GM23338 (cell line): ENCODE results near the gene ADAMTS1. TPM values are rescaled to one million over a fixed set of nuclear protein-coding genes. Genes with fewer than 3 reads are reported as not detected.

Source experiments
- ATAC-seq: fragments of 200-7000 bp; cut with Tn5 transposase; 3 replicates; pipeline ENCODE4 v1.9.1; 2020
- DNase-seq: peaks from one replicate; pipeline ENCODE4 v3.0.0-alpha.2; 2015; ENCODE audit warnings: low spot score
- H2AFZ ChIP-seq: fragments of 200-600 bp; sonication (generic); 2 replicates; pipeline ENCODE4 v1.8.0; 2016; ENCODE audit warnings: antibody characterized with exemption, mild to moderate bottlenecking, moderate library complexity
- H3F3A ChIP-seq: fragments of 200-600 bp; sonication (generic); replicated peaks from 2 replicates; pipeline ENCODE4 v1.8.0; 2017; ENCODE audit warnings: antibody characterized with exemption, mixed run types, low read depth
- H3K27ac ChIP-seq: fragments of 200-600 bp; sonication (generic); 2 replicates; pipeline ENCODE4 v1.6.1; 2016; ENCODE audit warnings: low read depth
- H3K27me3 ChIP-seq: fragments of 200-600 bp; sonication (generic); 2 replicates; pipeline ENCODE4 v1.8.0; 2016; ENCODE audit warnings: mild to moderate bottlenecking, mixed run types, moderate library complexity; ENCODE audit not compliant: insufficient read depth
- H3K36me3 ChIP-seq: fragments of 200-600 bp; sonication (generic); 2 replicates; pipeline ENCODE4 v1.8.0; 2016; ENCODE audit warnings: mild to moderate bottlenecking; ENCODE audit not compliant: insufficient read depth
- H3K4me1 ChIP-seq: fragments of 200-600 bp; sonication (generic); 2 replicates; pipeline ENCODE4 v1.8.0; 2016; ENCODE audit warnings: mild to moderate bottlenecking, moderate library complexity; ENCODE audit not compliant: insufficient read depth
- H3K4me2 ChIP-seq: fragments of 200-600 bp; sonication (generic); 2 replicates; pipeline ENCODE4 v1.7.1; 2017; ENCODE audit warnings: mixed run types
- H3K4me3 ChIP-seq: fragments of 200-600 bp; sonication (generic); 2 replicates; pipeline ENCODE4 v1.6.1; 2016; ENCODE audit warnings: mixed run types
- H3K79me2 ChIP-seq: fragments of 200-600 bp; sonication (generic); replicated peaks from 2 replicates; pipeline ENCODE4 v1.8.0; 2017; ENCODE audit warnings: mild to moderate bottlenecking; ENCODE audit not compliant: insufficient read depth
- H3K9me2 ChIP-seq: fragments of 200-600 bp; sonication (generic); 2 replicates; pipeline ENCODE4 v1.8.0; 2017; ENCODE audit not compliant: insufficient read depth
- H4K20me1 ChIP-seq: fragments of 200-600 bp; sonication (generic); replicated peaks from 2 replicates; pipeline ENCODE4 v1.8.0; 2017; ENCODE audit warnings: mild to moderate bottlenecking; ENCODE audit not compliant: insufficient read depth
- H3K27ac Mint-ChIP-seq: 2 replicates; pipeline ENCODE4 v1.8.0; 2020; ENCODE audit warnings: inconsistent platforms, mild to moderate bottlenecking, moderate library complexity, mixed read lengths
- H3K27me3 Mint-ChIP-seq: 3 replicates; pipeline ENCODE4 v1.8.0; 2022; ENCODE audit warnings: low read depth, mild to moderate bottlenecking, moderate library complexity, mixed read lengths, inconsistent platforms; ENCODE audit not compliant: insufficient read depth, poor library complexity
- H3K36me3 Mint-ChIP-seq: 3 replicates; pipeline ENCODE4 v1.8.0; 2021; ENCODE audit warnings: low read depth, mild to moderate bottlenecking, inconsistent platforms, moderate library complexity, mixed read lengths
- H3K4me1 Mint-ChIP-seq: 3 replicates; pipeline ENCODE4 v1.8.0; 2020; ENCODE audit warnings: mild to moderate bottlenecking, inconsistent platforms, mixed read lengths
- H3K4me3 Mint-ChIP-seq: 3 replicates; pipeline ENCODE4 v1.8.0; 2021; ENCODE audit warnings: moderate library complexity, mild to moderate bottlenecking, inconsistent platforms, mixed read lengths
- H3K9me3 Mint-ChIP-seq: 3 replicates; pipeline ENCODE4 v1.8.0; 2020; ENCODE audit warnings: moderate library complexity, mild to moderate bottlenecking, inconsistent platforms, mixed read lengths
- CREB1 ChIP-seq: fragments of 250-450 bp; sonication (Bioruptor Pico); IDR thresholded peaks from 2 replicates; pipeline ENCODE4 v1.5.0; 2020; ENCODE audit warnings: low read depth, mild to moderate bottlenecking, moderate library complexity
- EZH2 ChIP-seq: fragments of 200-600 bp; sonication (generic); IDR thresholded peaks from one replicate; pipeline ENCODE4 v1.8.0; 2017; ENCODE audit warnings: antibody characterized with exemption, mild to moderate bottlenecking, low read depth; ENCODE audit not compliant: unreplicated experiment
- EZH2phosphoT487 ChIP-seq: fragments of 200-600 bp; sonication (generic); IDR thresholded peaks from one replicate; pipeline ENCODE4 v1.8.1; 2018; ENCODE audit warnings: antibody characterized with exemption; ENCODE audit not compliant: unreplicated experiment
- JUNB ChIP-seq: IDR thresholded peaks from one replicate; pipeline ENCODE4 v1.6.1; 2016; ENCODE audit warnings: antibody characterized with exemption; ENCODE audit not compliant: unreplicated experiment
- NANOG ChIP-seq: IDR thresholded peaks from 2 replicates; pipeline ENCODE4 v1.6.1; 2016; ENCODE audit warnings: antibody characterized with exemption, borderline replicate concordance
- POLR2AphosphoS5 ChIP-seq: IDR thresholded peaks from 2 replicates; pipeline ENCODE4 v1.6.1; 2016; ENCODE audit warnings: antibody characterized with exemption, low read depth
- ZNF114 ChIP-seq: fragments of 250-450 bp; sonication (Bioruptor Pico); IDR thresholded peaks from 2 replicates; pipeline ENCODE4 v1.5.0; 2020; ENCODE audit warnings: mild to moderate bottlenecking, moderate library complexity
- ZNF331 ChIP-seq: fragments of 250-450 bp; sonication (Bioruptor Pico); IDR thresholded peaks from 2 replicates; pipeline ENCODE4 v1.5.0; 2020; ENCODE audit warnings: low read depth, mild to moderate bottlenecking, moderate library complexity
- polyA plus RNA-seq: library from polyadenylated mRNA; unstranded; fragments of >200 nt; fragmentation: Nextera tagmentation; extraction: Ambion mirVana; gene quantifications from 2 replicates; pipeline ENCODE4 v1.2.1, GENCODE V29; 2016
- total RNA-seq: library from RNA; depleted of rRNA; stranded (reverse); fragments of >200 nt; shearing (Covaris generic); gene quantifications from 2 replicates; pipeline ENCODE4 v1.2.3, GENCODE V29; 2014
- TF ChIP-seq, protein P1 (sequence below), 2 experiments: fragments of 200-600 bp in 1 of 2; sonication (generic) in 1 of 2; conservative IDR thresholded peaks; 2 replicates each; pipeline versions ENCODE4 v1.5.1 to v1.6.1; 2016 to 2017; ENCODE audit warnings: antibody characterized with exemption in 2 of 2, low read depth in 2 of 2, mild to moderate bottlenecking in 2 of 2, moderate library complexity in 1 of 2
- TF ChIP-seq, protein P2 (sequence below): IDR thresholded peaks from 2 replicates; pipeline ENCODE4 v1.6.1; 2016; ENCODE audit warnings: antibody characterized with exemption
- TF ChIP-seq, protein P3 (sequence below): IDR thresholded peaks from one replicate; pipeline ENCODE4 v1.6.1; 2018; ENCODE audit warnings: antibody characterized with exemption; ENCODE audit not compliant: unreplicated experiment

Gene ADAMTS1
- total and polyA plus RNA-seq, 2 experiments from 2014 or later = 6.1 to 15.4 TPM

DNA sequence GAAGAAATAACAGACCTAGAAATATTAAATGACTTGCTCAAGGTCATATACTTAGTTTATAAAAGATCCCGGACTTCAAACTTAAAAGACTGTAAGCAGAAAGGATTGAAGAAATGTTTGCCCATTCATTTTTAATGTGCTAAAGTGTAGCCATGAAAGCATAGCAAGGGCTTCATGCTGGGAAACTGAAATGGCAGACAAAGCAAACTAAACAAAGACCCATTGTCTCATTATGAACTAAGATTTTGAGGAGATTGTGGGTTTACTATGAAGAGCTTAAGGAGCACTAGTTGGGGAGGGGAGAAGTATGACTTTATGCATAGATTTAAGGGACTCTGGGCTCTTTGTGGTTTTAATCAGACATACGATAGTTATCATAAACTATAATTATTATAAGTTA lies 26.3 kb downstream of the ADAMTS1 start:
- no peaks in the 10 kb centered on the region for H3K36me3 Mint-ChIP-seq
- Histone ChIP-seq H3K4me2 (no peak overlapping the region), H4K20me1 (no peaks in the 10 kb centered on the region), H3K4me3 (no peak overlapping the region), H3K4me1 (peaks cover 12% of the 10 kb centered on the region; the same call in 1 of the 2 replicates), H3F3A (no peaks in the 10 kb centered on the region), H3K27ac (no peak overlapping the region), H3K36me3 (no peaks in the 10 kb centered on the region), H3K27me3 (no peaks in the 10 kb centered on the region), H3K9me2 (no peaks in the 10 kb centered on the region), H2AFZ (no peak overlapping the region), H3K79me2 (no peaks in the 10 kb centered on the region)
- TF ChIP-seq ZNF114 (no peak), POLR2AphosphoS5 (no peak), NANOG (no peak), EZH2 (no peak), EZH2phosphoT487 (no peak)
- TF ChIP-seq, protein P1, sequence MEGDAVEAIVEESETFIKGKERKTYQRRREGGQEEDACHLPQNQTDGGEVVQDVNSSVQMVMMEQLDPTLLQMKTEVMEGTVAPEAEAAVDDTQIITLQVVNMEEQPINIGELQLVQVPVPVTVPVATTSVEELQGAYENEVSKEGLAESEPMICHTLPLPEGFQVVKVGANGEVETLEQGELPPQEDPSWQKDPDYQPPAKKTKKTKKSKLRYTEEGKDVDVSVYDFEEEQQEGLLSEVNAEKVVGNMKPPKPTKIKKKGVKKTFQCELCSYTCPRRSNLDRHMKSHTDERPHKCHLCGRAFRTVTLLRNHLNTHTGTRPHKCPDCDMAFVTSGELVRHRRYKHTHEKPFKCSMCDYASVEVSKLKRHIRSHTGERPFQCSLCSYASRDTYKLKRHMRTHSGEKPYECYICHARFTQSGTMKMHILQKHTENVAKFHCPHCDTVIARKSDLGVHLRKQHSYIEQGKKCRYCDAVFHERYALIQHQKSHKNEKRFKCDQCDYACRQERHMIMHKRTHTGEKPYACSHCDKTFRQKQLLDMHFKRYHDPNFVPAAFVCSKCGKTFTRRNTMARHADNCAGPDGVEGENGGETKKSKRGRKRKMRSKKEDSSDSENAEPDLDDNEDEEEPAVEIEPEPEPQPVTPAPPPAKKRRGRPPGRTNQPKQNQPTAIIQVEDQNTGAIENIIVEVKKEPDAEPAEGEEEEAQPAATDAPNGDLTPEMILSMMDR (conservative IDR thresholded peaks at IDR 0.05; ENCODE audit: low read depth in 2 of 2) = no peak
- TF ChIP-seq, protein P2, sequence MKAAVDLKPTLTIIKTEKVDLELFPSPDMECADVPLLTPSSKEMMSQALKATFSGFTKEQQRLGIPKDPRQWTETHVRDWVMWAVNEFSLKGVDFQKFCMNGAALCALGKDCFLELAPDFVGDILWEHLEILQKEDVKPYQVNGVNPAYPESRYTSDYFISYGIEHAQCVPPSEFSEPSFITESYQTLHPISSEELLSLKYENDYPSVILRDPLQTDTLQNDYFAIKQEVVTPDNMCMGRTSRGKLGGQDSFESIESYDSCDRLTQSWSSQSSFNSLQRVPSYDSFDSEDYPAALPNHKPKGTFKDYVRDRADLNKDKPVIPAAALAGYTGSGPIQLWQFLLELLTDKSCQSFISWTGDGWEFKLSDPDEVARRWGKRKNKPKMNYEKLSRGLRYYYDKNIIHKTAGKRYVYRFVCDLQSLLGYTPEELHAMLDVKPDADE = no peak
- TF ChIP-seq, protein P3, sequence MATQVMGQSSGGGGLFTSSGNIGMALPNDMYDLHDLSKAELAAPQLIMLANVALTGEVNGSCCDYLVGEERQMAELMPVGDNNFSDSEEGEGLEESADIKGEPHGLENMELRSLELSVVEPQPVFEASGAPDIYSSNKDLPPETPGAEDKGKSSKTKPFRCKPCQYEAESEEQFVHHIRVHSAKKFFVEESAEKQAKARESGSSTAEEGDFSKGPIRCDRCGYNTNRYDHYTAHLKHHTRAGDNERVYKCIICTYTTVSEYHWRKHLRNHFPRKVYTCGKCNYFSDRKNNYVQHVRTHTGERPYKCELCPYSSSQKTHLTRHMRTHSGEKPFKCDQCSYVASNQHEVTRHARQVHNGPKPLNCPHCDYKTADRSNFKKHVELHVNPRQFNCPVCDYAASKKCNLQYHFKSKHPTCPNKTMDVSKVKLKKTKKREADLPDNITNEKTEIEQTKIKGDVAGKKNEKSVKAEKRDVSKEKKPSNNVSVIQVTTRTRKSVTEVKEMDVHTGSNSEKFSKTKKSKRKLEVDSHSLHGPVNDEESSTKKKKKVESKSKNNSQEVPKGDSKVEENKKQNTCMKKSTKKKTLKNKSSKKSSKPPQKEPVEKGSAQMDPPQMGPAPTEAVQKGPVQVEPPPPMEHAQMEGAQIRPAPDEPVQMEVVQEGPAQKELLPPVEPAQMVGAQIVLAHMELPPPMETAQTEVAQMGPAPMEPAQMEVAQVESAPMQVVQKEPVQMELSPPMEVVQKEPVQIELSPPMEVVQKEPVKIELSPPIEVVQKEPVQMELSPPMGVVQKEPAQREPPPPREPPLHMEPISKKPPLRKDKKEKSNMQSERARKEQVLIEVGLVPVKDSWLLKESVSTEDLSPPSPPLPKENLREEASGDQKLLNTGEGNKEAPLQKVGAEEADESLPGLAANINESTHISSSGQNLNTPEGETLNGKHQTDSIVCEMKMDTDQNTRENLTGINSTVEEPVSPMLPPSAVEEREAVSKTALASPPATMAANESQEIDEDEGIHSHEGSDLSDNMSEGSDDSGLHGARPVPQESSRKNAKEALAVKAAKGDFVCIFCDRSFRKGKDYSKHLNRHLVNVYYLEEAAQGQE = no peak
- H3K4me3 Mint-ChIP-seq = no peak overlapping the region
- peaks cover 8% of the 10 kb centered on the region for H3K4me1 Mint-ChIP-seq
- DNase-seq = no peak
- ATAC-seq = no peak
- H3K27me3 Mint-ChIP-seq = no peaks in the 10 kb centered on the region
- no peaks in the 10 kb centered on the region for H3K9me3 Mint-ChIP-seq
- H3K27ac Mint-ChIP-seq = no peak overlapping the region

DNA sequence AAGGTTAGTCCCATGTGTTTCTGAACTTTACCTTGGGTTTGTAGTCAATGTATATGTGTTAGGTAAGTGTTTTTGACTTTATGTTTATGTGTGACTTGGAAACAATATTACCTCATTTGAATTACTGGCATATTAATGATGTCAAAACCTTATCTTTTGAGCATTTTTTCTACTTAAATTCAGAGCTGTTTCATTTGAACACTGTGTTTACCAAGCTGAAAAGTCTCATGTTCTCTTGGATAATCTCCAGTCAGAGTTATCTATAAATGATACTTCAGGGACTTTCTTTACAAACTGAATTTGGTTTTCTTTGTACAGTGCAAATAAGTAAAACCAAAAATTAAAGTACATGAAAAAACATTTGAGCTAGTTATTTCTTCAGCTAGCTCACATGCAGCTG lies 30.0 kb downstream of the ADAMTS1 start:
- Histone ChIP-seq H3K9me2 (no peaks in the 10 kb centered on the region), H3K79me2 (no peaks in the 10 kb centered on the region), H3K27ac (no peak overlapping the region), H4K20me1 (no peaks in the 10 kb centered on the region), H3K36me3 (no peaks in the 10 kb centered on the region), H3K4me2 (no peak overlapping the region), H3F3A (no peaks in the 10 kb centered on the region), H2AFZ (no peak overlapping the region), H3K4me1 (peaks cover 12% of the 10 kb centered on the region; the same call in 1 of the 2 replicates), H3K27me3 (no peaks in the 10 kb centered on the region), H3K4me3 (no peak overlapping the region)
- no peaks in the 10 kb centered on the region for H3K36me3 Mint-ChIP-seq
- no peaks in the 10 kb centered on the region for H3K27me3 Mint-ChIP-seq
- no peak overlapping the region for H3K27ac Mint-ChIP-seq
- ATAC-seq (no peak), DNase-seq (no peak)
- peaks cover 8% of the 10 kb centered on the region for H3K4me1 Mint-ChIP-seq
- H3K9me3 Mint-ChIP-seq = no peaks in the 10 kb centered on the region
- no peak overlapping the region for H3K4me3 Mint-ChIP-seq
- TF ChIP-seq, protein P2 = no peak
- TF ChIP-seq ZNF114 (no peak), NANOG (no peak), EZH2phosphoT487 (no peak), CREB1 (CRISPR knock-in tag) (no peak), EZH2 (no peak), POLR2AphosphoS5 (no peak), JUNB (no peak), ZNF331 (CRISPR knock-in tag) (no peak)
- TF ChIP-seq, protein P3 = no peak
